GM19372 (cell line): ENCODE data around the gene EPB41L4A.
"Not testable (repeated sequence)": the region's sequence is repeated elsewhere in the genome, so short reads cannot be mapped to it uniquely, and the experiment has no call there.

Experiments
- ATAC-seq: cut with Tn5 transposase; IDR thresholded peaks from one replicate; pipeline ENCODE4 v1.9.1; 2021; ENCODE audit warnings: mild to moderate bottlenecking, low read depth, moderate library complexity; ENCODE audit not compliant: unreplicated experiment

The EPB41L4A gene

DNA sequence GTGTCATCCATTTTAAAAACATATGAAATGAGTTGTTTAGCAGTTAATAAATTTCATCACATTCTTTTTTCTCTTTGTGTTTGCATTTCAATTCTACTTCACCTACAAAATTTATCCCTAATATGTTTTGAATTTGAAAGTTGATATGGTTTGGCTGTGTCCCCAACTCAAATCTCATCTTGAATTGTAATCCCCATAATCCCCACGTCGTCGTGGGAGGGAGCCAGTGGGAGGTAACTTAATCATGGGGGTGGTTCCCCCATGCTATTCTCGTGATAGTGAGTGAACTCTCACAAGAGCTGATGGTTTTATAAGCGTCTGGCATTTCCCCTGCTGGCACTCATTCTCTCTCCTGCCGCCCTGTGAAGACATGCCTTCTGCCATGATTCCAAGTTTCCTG, 200.1 kb downstream of the EPB41L4A start:
- no peak for ATAC-seq

DNA sequence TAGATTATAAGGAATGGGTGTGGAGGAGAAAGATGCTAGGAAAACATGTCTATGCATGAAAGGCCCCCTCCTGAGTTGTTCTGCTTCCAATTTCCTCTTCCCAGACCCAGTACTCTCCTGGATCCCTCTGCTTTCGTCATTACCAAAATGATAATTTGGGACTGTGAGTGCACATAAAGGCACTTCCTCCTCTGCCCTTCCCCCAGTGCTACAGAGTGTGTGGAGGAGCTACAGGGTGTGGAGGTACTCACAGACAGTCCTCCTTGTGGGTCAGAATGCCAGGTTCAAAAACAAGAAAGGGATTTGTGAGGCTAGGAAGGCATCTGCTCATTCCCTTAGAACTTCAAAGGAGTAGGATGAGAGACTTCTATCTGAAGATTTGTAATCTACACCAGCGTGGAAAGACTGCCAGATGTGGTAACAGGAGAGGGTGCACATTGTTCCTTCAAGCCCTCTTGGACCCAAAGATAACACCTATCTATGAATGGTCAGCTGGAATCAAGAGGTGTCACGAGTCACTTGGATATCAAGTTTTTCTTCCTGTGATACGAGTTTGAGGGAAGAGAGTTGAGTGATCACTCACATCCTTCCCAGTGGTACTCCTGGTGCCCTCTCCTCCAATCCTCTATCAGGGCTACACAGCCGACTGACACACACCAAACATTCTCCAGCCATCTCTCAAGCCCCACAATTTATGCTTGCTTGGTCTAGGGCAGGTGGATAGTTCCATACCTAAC, 201.1 kb downstream of the EPB41L4A start:
- no peak for ATAC-seq

DNA sequence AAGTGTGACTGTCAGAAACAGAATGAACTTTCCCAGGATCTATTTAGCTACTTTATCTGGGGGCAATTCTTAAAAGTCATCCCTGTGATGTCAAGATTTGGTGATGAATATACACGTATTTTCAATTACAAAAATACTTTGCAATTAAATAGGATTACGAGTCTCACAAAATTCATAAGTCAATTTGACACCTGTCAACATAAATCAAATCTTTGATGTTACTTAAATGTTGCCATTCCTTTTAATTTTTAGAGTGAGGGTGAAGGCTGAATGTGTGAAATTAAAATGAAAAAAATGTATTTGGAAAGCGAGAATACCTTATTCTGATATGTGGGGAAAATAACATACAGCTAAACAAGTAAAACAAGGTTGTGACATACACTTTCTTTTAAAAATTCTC, 202.9 kb downstream of the EPB41L4A start:
- no peak for ATAC-seq

DNA sequence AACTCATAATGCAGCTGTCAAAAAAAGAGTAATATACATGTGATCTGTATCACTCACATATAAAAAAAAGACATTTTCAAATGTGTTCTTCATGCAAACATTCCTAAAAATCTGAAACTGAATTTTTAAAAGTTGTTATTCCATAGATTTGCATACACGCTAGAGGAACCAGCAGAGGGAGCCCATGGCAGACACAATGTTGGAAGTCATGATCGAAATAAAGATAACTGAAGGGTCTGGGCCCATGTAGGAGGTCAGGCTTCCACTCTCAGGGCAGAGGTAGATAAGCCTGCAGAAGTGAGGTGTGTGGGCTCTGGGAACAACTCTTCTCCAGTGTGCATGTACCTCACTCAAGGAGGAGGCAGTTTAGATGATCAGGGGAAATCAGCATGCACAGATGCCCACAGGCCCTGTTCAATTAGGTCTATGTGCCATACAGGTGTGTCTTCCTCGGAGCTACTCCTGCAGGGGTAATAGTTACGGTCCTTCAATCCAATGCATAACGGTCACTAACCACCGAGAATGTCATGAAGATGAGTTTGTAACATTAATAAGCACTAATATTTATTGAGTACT, 208.6 kb downstream of the EPB41L4A start:
- no peak for ATAC-seq

DNA sequence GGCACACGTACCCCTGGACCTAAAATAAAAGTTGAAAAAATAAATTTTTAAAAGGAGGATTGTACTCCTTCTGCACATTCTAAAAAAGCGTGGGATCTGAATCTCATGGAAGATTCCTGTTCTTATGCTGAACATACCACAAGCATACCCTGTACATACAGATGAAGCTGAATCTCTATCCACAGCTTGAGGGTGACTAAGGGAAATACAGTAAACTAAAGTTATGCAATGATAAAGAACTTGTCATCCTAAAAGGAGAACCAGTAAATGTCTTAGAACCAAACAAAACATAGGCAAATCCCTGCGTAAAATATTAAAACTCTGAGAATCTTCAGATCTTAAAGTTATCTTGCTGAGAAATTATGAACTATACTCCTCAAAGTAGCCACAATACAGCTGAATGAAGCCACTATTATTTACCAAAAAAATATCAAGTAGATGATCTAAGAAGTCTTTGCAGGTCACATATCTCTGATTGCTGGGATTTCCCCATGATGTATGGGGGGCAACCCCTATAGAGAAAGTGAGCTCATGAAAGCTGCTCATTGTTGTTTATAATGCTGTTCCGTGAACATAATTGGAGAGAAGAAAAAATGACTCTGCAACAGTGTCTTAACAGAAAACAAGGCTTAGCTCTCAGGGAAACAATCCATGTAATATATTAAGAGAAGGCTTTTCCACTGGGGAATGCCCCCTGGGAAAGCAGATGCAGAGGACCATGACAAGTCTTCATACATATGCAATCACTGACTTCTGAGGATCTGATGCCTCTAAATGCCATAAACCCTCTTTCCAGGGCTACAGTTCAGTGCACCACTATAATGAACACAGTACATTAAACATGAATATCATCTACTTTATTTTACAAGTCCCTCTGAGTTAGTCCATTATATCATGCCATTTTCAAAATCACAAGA, 210.1 kb downstream of the EPB41L4A start:
- no peak for ATAC-seq

DNA sequence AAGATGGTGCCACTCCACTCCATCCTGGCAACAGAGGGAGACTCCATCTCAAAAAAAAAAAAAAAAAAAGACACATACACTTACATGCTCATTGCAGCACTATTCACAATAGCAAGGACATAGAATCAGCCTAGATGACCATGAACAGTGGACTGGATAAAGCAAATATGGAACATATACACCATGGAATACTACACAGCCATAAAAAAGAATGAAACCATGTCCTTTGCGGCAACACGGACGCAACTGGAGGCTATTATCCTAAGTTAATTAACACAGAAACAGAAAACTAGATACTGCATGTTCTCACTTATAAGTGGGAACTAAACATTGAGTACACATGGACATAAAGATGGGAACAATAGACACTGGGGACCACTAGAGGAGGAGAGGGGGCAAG, 210.9 kb downstream of the EPB41L4A start:
- not testable (repeated sequence) for ATAC-seq

DNA sequence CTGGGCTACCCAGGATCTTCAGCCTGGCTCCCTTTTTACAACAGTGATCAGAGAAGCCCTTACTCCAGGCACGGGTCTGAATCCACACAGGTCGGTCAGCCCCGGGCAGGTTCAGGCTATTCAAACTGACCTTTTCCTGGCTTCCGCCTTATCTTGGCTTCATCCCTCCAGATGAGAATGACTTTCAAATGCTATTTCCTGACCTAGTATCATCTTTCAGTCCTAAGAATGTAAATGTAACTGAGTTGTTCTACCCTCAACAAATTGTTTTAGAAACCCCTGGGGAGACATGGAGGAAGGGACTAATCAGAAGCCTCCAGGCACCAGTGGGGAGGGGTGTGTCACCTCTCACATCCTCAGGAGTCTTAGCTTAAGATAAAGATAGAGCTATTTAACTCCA, 213.2 kb downstream of the EPB41L4A start:
- ATAC-seq = no peak

DNA sequence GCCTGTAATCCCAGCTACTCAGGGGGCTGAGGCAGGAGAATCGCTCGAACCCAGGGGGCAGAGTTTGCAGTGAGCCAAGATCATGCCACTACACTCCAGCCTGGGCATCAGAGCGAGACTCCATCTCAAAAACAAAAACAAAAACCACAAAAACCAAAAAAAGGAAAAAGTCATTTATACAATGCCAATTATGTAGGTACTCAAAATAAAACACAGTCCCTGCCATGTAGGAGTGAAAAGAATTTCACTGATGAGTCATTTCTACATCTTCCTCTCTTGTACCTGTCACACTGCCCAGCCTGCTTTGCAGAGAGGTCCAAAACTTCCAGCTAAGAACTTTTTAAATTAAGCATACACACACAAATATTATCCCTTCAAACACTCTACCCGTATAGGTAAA, 215.8 kb downstream of the EPB41L4A start:
- no peak for ATAC-seq

DNA sequence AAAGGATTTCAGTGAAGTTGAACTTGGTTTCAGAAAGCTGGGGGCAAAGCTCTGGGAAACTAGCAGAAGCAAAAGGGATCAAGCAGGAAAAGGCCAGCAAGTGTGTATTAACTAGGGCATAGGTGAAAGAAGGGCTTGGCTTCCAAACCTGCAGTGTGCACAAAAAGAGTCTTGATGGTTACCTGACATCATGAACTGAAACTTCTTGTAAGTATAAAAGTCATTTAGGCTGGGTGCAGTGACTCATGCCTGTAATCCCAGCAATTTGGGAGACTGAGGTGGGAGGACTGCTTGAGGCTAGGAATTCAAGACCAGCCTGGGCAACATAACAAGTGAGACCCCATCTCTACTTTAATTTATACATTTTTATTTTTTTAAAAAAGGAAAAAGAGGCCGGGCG, 216.4 kb downstream of the EPB41L4A start:
- no peak for ATAC-seq

DNA sequence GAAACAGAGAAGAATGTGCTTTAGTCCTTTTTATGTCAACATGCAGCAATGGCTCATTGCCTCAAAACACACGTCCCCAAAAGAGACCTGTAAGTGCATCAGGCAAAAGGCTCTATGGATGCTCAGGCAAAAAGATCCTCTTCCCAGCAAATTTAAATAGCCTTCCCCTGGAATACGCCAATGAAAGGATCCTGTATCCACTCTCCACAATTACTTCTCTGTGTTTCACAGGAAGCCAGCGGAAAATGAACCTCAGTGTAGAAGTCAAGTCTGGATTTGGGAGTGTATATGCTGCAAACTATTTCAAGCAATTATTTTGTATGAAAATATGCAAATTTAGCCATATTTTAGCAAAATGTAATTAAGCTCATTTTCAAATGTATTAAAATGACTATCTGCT, 217.9 kb downstream of the EPB41L4A start:
- ATAC-seq = no peak

DNA sequence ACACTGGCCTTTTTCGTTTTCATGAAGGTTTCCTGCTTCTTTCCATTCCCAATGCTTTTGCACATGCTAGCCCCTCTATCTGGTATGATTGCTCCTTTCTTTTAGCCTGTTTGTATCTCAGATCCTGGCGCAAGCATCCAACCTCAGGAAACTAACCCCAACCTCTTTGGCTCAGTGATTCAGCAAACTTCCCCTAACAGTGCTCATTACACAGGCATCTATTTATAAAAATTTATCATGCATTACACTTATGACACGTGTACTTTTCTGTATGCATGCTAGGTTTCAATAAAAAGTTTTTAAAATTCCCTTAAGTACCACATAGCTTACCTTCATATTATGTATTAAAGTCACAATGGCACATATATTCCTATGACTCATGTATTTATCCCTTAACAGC, 218.9 kb downstream of the EPB41L4A start:
- ATAC-seq = no peak

DNA sequence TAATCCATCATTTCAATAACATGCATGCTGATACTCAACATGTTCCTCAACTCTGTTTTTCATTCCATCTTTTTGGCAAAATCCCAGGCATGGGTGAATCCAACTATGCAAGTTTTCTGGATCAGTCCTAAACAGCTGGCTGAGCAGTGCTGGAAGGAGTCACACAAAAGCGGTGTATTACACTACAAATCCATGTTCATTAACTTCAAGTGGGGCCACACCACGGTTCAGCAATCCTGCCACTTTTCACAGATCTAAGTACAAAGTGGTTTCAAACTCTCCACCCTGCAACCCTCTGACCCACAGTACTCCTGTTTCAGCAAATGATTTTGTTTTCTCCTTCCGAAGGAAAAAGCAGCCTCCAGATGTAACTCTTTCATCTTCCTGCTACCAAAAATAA, 222.5 kb downstream of the EPB41L4A start:
- ATAC-seq = no peak

DNA sequence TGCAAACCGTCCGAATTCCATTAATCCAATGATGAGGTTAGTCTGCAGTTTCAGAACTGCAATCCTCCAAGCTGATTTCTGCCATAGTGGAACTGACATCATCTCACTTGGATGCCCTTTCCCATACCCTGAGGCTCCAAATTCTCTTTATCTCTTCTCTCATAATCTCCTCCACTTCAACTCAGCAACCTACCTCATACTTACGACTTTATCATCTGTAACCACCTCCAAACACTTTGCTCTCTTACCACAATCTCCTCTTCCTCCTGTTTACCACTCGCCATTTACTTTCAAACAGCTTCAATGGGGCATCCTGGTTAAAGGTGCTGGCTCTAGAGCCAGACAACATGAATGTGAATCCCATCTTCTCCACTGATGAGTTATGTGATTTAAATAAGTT, 223.2 kb downstream of the EPB41L4A start:
- ATAC-seq = no peak

DNA sequence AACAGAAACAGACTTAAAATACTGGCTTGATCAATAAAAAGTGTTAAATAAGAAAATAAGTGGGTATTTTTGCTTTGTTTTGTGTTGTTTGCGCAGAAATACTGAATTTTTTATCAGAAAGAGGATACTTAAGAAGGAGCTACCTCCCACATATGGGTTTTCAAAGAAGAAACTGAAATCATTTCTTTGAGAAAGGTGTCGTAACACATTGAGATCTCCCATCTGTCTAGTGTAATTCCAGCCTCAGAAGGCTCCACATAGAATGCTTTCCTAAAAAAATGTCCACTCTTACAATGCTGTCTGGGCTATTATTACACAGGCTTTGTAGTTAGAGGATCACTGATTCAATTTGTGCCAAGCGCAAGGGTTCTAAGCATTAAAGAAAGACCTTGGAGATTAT, 226.2 kb downstream of the EPB41L4A start:
- ATAC-seq = no peak

DNA sequence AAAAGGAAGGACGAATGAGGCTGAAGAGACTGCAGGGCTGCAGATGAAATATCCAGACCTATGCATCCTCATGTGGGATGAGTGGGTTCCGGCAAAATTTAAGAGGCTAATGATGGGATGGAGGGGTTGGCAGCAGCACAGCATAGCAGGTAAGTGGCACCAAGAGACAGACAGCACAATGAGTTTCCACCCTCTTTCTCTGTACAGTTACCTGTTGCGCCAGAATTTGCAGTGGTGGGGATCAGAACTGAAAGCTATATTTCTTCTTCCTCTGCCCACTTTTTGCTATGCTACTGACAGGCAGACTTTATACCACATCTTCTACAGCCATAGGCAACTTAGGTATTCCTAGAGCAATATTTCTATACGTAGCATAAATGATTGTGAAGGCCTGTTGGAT, 227.0 kb downstream of the EPB41L4A start:
- ATAC-seq = no peak

DNA sequence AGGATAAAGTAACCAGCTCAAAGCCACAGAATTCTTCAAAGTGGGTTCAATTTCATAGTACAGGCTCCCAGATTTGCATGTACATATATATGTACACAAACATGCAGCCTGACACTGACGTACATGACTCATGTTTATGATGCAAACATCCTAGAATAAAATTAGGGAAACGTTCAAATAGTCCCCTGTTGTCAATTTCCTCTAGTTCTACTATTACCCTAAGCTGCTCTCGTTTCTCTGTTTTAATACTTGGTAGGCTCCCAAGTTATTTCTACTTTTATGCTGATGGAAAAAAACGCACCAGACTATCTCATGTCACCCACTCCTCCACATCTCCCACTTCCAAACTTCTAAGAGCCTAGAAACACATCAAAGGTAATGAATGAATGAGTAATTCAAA, 229.7 kb downstream of the EPB41L4A start:
- ATAC-seq = no peak

DNA sequence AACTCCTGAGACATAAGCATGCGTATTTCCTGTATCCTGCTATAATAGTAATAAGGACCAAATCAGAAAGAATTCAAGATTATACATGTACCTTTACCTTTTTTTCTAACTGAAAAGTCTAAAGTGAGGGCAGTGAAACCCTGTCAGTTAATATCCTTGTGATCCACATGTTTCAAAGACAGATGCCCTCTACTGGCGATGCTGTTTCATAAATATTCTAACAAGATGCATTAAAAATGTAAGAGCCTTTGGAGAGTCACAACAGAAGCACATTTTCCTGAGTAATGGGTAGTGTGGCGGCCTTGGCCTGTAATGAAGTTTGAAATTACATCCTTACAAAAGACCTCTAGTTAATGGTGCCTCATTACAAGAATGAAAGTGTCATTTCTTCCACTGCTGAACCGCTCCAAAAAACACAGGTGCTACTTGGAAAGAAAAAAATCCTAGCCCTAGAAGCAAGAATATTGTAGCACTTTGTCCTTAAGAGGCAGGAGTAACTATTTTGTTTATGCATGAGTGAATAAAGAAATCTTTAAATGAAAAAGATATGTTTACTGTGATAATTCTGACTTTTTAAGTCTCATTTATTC, 232.6 kb downstream of the EPB41L4A start:
- no peak for ATAC-seq

DNA sequence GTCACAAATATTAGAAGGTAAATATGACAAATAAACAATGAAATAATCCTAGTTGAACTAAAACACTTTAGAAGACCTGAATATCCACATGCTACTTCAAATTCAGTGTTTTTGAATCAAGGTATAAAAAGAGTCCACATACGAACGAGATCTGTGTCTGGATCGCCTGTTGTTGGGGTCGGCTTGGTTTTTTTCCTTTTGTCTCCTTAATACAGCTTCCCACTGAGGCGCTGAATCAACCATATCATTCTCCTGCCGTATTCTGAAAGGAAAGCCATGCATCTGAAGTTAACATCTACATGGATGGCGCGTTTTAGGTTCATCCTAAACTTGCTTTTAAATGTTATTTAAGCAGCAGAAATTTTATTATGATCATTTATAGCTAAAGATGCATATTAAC, 235.2 kb downstream of the EPB41L4A start:
- ATAC-seq = no peak

DNA sequence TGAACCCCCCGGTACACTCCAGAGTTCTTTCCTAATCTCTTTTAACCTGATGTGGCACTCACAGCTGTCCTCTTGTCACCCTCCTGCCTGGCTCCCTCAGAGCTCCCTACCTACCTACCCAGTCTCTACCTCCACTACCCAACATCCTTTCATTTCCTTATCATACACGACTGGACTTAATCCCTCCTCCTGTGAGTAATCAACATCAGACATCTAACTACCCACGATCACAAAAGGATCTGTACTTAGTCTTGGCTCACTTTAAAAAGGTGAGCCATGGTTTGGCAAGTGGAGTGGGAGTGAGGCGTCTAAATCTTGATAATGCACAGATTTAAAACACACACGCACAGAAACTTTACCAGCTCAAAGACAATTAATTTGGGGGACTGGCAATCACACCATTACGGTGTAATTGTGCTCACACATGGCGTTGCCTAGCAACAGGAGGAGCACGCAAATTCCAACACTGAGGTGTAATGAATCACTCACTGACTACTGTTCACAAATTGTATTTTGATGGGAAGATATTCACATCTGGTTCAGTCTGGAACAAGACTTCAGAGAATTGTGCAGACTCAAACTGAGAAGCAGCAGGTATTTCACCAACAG, 235.9 kb downstream of the EPB41L4A start:
- no peak for ATAC-seq

DNA sequence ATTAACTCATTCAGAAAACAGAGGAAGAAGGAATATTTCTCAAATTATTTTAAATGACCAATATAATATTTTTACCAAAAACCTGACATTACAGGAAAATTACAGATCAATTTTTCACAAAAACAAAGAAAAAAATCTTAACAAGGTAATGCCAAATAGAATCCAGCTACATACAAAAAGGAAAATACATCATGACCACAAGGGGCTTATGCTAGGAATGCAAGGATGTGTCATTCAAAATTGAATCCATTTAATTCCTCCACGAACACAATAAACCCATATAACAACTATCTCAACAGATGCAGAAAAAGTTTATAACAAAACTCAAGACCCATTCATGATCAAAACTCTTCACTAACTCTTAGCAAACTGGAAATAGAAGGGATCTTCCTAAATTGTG, 239.8 kb downstream of the EPB41L4A start:
- no peak for ATAC-seq
